Stimulated activated CD4-positive, alpha-beta T cell treated with anti-CD3 and anti-CD28 coated beads, Interleukin-1b, Interleukin-23, amount 100 ng/mL, for 48 hours (primary cell): Measurements from ENCODE around the gene HAAO.

Experiments
- DNase-seq: peaks from one replicate; pipeline ENCODE4 v3.0.0-alpha.2; 2020

Gene HAAO

DNA sequence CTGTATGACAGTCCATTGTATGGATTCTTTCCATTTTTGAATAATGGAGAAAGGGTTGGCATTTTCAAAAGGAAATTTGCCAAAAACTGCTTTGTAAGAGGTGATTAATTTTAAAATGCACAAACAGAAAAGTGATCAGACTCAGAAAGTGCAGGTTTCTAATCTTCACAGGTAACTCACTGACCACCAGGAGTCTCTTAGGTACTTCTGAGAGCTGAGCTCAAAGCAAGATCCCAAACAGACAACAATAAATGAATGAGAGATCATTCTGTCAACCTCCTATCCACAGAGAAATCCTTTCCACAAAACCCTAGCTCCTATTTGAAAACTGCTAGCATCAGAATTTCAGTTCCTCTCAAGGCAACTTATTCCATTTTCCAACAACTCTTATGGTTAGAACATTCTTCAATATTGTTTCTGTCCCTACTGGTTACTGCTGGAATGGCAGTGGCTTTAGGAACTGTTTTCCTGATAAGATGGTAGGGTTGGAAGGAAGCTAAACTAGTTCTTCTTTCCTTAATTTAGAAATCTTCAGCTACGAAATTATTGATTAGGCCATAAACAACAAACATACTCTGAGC lies 20.6 kb upstream of the HAAO start:
- no peak for DNase-seq

DNA sequence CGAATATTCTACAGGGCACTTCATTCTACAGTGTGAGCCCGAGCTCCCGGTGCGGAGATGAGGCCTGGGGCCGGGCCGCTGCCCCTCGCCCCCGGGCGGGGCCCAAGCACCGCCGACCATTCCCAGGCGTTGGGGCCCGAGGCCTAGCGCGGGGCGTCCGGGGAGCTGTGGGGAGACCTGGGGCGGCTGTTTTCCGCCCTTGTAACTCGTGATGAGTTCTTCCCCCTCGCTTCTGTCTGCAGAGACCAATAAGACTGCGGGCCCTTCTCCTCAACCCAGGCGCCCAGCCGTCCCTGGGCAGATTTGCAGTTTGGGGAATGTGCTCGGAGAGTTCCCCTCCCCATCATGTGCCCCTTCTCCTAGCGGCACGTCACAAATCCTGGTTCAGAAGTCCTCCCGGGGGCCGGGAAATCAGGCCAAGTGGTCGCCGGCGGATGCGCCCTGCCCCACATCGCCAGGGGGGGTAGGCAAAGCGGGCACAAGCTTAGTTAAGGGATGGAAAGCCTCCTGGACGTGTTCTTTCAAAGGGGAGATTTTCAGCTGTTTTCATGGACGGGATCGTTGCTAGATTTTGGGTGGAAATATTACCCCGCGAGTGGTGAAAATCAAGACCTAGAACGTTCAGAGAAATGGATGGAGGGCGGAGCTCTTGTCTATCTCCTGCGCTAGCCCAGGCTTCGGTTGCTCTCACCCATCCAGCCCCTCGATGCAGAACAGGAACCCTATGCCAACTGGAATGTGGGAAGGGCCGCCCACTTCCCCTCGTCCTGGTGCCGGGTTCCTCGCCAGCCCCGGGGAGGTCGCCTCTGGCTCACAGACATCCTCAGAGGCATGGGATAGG lies 18.8 kb upstream of the HAAO start:
- peak; percentile 39 for DNase-seq

DNA sequence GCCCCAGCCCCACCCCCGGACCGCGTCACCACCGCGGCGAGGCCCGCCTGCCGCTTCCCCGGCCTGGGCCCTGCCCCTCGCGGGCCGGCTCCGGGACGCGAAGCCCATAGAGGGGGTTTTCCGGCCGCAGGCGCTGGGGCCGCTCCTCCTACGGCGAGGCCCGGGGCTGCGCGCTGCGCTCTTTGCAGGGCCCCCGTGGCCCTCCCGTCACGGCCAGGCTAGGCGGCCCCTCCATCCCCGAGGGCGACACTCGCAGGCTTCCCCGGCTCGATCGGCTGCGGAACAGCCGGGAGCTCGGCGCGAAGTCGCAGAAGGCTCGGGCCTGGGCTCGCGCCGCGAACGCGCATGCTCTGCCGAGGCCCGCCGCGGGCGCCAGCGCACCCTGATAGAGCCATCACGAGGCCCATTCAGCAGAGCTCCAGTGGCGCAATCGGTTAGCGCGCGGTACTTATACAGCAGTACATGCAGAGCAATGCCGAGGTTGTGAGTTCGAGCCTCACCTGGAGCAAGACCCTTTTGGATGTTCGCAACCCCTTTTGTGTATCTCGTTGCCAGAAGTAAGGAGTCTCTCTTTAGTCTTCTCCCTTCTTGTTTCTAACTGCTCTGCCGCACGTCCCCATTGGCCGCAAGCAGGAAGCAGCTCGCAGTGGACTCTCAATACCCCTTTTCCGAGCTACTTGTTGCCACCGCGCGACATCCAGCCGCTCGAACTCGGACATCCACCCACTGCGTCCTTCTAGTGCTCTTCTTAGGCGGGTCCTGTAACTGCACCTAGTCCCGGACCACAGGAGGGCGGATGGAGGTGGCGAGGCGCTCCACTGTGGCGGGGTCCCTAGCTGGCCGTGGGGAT lies 18.0 kb upstream of the HAAO start:
- DNase-seq, result peak; percentile 96

DNA sequence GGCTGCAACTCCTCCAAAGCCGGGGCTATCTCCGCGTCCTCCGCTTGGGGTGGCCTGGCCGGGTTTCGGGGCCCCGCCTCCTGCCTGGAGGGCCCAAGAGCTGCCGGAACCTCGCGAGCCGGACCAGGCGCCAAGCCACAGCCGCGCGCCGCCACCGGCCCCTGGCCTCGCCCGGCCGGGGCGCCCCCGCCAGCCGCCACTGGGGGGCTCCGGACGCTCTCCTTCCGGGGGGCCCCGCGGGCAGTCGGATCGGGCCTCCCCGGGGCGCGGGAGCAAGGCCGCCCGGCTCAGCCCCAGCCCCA lies 17.4 kb upstream of the HAAO start:
- peak; percentile 69 for DNase-seq

DNA sequence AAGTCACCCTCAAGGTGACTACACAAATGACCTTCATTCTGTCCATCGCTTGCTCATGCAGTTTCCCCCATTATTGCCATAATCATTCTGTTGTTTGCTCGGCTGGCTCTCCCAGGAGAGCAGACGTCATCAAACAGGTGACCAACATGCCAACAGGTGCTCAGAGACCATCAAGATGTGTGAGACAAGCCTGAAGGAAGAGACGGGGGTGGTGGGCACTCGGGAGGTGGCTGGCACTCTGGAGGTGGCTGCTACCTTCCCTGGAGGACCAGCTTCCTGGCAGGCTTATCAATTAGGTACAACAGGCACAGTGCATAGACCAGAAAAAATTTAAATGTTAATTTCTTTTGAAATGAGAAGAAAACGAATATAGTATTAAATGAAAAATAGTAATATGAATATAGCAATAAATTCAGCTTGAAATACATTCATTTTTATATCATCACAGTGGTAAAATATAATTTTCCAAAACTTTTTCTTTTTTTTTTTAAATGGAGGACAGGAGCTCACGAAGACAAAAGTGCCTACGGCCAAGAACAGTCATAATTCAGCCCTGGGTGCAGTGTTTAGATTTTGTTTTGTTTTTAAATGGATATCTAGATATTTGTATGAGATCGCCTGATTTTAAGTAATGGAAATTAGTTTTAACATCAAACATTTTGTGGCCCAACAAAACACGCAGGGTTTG lies 16.9 kb upstream of the HAAO start:
- DNase-seq, result no peak

DNA sequence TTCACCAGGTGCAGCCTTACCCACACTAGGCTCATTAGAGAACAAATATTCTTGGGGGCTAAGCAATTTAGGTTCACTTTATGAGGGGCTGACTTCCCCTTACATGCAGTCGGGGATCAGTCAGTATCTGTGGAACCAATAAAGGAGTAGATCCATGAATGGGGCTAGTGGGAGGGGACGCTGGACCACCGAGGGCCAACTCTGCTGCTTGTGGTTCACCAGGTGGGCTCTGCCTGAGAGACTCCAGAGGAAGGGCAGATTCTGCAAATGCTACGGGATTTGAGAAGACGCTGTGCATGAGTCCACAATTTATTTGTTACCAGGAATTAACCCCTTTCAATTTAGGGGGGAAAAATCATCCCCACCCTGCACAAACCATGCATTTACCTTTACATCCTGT lies 15.9 kb upstream of the HAAO start:
- no peak for DNase-seq

DNA sequence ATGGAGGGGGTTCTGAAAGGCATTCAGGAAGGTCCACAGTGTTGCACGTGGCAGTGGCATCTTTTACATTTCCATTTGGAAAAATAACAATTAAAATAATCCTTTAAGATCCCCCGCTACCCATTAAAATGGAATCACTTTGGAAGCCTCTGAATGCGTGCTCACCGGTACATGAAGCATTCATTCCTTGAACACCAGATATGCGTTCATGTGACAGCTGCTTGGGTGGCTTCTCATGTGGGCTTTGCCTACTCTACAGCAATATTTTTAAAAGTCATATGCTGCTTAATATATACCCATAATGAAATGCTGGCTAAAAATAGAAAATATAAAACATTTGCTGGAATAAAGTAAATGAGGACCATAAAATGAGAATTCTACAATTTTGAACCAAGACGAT lies 14.4 kb upstream of the HAAO start:
- DNase-seq, result no peak

DNA sequence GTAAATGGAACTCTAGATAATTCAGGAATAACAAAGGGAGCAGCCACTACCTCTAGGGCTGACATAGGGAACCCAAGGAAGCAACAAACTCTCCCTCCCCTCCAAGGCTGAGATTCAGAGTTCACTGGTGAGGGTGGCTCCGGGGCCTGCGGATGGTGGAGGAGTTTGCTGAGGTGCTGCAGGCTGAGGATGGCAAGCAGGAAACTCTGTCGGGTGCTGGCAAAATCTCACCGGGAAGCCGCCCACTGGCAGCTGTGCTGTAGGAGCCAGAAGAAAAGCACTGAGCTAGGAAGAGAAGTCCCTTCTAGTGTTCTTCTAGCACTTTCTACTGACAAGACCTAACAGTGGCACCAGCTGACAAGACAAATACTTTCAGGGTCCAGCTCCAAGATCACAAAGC lies 12.5 kb upstream of the HAAO start:
- DNase-seq, result no peak

- no peak for DNase-seq
These were observed 12.0 kb upstream of the HAAO start for GRCh38 chr2:42804338-42804737.

DNA sequence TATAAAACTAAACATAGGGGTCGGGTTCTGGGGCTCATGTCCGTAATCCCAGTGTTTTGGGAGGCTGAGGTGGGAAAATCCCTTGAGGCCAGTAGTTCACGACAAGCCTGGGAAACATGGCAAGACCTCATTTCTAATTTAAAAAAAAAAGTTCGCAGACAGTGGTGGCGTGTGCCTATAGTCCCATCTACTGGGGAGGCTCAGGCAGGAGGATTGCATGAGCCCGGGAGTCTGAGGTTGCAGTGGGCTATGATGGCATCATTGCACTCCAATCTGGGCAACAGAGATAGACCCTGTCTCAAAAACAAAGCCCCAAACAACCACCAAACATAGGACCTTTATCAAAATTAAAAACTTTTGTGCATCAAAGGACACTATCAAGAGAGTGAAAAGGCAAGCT lies 9.8 kb upstream of the HAAO start:
- no peak for DNase-seq

GRCh38 chr2:42801381-42801780 lies 9.0 kb upstream of the HAAO start:
- DNase-seq, result no peak

GRCh38 chr2:42800981-42801380 lies 8.6 kb upstream of the HAAO start:
- no peak for DNase-seq

DNA sequence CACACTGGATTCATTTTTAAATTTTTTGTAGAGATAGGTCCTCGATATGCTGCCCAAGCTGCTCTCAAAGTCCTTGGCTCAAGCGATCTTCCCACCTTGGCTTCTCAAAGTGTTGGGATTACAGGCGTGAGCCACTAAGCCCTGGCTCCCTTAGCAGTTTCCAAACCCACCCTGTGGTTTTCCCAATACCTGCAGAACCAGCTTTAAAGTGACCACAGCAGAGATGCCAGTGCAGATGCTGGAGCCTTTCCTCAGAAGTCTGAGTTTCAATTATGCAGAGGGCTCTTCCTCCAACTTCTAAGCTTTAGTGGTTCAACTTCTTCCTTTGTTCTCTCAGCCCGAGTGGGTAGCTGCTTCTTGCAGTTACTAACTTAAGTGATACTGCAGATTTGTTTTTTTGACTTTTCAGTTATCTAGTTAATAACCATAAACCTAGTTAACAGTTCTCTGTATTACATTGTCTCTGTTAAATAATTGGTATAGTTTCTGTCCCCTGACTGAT lies 8.1 kb upstream of the HAAO start:
- DNase-seq, result no peak

GRCh38 chr2:42799881-42800280 lies 7.5 kb upstream of the HAAO start:
- DNase-seq, result no peak

DNA sequence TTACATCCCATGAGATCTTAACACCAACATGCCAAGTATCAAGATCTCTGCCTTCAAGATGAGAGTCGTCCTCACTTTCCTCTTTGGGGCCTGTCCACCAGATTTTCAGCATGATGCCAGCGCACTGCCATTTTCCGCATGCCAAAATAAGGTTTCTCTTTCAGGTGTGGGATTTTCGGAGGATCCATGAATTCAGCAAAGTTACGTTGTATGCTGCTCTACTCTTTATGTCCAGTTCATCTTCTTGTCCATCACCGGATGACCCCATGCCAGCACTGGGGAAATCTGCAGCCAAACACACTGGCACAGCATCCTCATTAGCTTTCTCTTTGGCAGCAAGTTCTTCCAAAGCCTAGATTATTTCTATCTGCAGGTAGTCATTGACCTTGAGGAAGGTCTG lies 4.9 kb upstream of the HAAO start:
- DNase-seq, result no peak

- DNase-seq, result no peak
These were observed 4.3 kb upstream of the HAAO start for GRCh38 chr2:42796427-42797248.

GRCh38 chr2:42795841-42796301 lies 3.5 kb upstream of the HAAO start:
- DNase-seq, result no peak

DNA sequence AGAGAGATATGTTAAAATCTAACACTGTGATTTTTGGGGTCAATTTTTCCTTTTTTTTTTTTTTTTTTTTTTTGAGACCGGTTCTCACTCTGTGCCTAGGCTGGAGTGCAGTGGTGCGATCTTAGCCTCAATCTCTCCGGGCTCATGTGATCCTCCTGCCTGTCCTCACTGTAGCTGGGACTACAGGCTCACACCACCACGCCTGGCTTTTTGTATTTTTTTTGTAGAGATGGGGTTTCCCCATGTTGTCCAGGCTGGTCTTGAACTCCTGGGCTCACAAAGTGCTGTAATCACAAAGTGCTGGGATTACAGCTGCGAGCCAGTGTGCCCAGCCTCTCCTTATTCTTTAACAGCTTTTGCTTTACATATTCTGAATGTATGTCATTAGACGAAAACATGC lies 2.9 kb upstream of the HAAO start:
- DNase-seq, result no peak

GRCh38 chr2:42794271-42795046 lies 2.1 kb upstream of the HAAO start:
- no peak for DNase-seq

- DNase-seq, result no peak
These were observed 1.2 kb upstream of the HAAO start for GRCh38 chr2:42793334-42794270.
